22Rv1 (cell line): ENCODE measurements around the gene LONRF2.

ENCODE experiments used
- H3K27ac ChIP-seq: fragments of 450-650 bp; 2 replicates; pipeline ENCODE4 v1.5.1; 2017
- ZFX ChIP-seq: fragments of 450-650 bp; IDR thresholded peaks from 2 replicates; pipeline ENCODE4 v1.6.1; 2017; ENCODE audit warnings: antibody characterized with exemption, borderline replicate concordance
- TF ChIP-seq, protein P1 (sequence below): fragments of 450-650 bp; IDR thresholded peaks from 2 replicates; pipeline ENCODE4 v1.5.1; 2017; ENCODE audit warnings: mild to moderate bottlenecking

The LONRF2 gene

DNA sequence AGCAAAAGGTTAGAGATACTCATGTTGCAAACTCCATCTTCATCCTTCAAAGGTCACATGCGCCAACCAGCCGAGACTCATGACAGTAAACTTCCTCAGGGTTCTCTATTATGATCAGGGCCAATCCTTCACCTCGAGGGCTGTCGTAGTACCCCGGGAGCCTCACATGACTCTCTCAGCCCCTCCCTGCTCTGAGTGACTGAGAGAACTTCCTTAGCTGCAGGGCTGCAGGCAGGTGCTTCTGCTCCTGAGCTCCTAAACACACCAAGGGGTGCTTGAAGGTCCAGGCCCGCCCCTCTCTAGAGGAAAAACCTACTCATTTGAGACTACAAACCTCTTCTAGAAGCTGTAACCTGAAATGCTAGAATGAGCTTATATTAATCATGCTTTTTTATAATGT, 48.2 kb downstream of the LONRF2 start:
- TF ChIP-seq, protein P1, sequence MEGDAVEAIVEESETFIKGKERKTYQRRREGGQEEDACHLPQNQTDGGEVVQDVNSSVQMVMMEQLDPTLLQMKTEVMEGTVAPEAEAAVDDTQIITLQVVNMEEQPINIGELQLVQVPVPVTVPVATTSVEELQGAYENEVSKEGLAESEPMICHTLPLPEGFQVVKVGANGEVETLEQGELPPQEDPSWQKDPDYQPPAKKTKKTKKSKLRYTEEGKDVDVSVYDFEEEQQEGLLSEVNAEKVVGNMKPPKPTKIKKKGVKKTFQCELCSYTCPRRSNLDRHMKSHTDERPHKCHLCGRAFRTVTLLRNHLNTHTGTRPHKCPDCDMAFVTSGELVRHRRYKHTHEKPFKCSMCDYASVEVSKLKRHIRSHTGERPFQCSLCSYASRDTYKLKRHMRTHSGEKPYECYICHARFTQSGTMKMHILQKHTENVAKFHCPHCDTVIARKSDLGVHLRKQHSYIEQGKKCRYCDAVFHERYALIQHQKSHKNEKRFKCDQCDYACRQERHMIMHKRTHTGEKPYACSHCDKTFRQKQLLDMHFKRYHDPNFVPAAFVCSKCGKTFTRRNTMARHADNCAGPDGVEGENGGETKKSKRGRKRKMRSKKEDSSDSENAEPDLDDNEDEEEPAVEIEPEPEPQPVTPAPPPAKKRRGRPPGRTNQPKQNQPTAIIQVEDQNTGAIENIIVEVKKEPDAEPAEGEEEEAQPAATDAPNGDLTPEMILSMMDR = no peak
- no peak for TF ChIP-seq ZFX
- H3K27ac ChIP-seq = no peak overlapping the region

DNA sequence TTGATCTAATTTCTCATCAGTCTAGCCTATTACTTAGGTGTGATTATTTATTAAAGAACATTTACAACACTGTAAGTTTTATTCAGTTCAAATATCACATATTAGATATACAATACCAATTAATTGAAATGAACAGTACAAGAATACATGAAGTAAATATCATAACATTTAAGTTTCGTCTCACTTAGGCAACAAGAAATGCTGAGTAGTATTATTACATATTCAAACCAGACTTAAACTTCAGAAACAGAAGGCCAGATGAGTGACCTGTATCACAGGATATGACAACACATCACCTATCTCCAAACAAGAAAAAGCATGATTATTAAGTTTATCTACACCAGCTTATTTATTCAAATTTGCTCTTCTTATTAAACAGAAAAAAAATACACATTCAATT, 48.9 kb downstream of the LONRF2 start:
- no peak overlapping the region for H3K27ac ChIP-seq
- TF ChIP-seq, protein P1 = no peak
- no peak for TF ChIP-seq ZFX

DNA sequence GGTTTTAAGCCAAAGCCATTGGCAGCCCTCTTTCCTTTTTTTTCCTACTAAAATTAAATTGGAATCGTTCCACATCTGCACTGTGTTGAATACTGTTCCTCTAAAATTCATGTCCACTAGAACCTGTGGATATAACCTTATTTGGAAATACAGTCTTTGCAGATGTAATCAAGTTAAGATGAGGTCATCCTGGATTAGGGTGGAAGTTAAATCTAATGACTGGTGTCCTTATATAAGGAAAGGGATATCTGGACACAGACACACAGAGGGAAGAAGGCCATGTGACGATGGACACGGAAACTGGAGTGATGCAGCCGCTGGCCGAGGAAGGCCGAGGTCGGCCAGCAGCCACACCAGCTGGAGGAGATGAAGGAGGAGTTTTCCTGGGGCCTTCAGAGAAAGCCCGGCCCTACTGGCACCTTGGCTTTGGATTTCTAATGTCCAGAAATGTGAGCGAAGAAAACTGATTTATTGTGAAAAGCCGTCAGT, 49.4 kb downstream of the LONRF2 start:
- no peak for TF ChIP-seq ZFX
- TF ChIP-seq, protein P1 = no peak
- no peak overlapping the region for H3K27ac ChIP-seq

- H3K27ac ChIP-seq = no peak overlapping the region
- TF ChIP-seq, protein P1 = no peak
- TF ChIP-seq ZFX = no peak
Measured at GRCh38 chr2:100271210-100271609, 51.1 kb downstream of the LONRF2 start.

GRCh38 chr2:100270381-100271146, 51.7 kb downstream of the LONRF2 start:
- TF ChIP-seq, protein P1 = no peak
- no peak for TF ChIP-seq ZFX
- H3K27ac ChIP-seq = no peak overlapping the region

- TF ChIP-seq ZFX = no peak
- TF ChIP-seq, protein P1 = no peak
Measured at GRCh38 chr2:100269889-100270288, 52.4 kb downstream of the LONRF2 start.

DNA sequence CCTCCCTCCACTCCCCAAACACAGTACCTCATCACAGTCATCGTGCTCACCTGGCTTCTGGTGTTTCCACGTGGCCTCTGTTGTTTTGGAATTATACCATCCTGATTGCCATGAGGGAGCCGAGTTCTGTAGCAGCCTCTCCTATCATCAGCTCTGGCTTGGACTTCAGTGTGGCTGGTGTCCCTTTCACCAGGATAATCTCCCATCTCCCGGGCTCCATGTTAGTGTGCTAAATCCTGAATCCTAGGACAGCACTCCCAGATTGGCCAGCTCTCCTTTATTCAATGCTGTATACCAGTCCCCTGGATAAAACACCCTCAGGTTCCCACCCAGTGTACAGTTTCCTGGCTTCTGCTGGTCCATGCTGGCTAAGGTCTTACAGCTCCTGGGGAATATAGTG, 53.3 kb downstream of the LONRF2 start:
- TF ChIP-seq, protein P1 = no peak
- no peak overlapping the region for H3K27ac ChIP-seq

More at GRCh38 chr2:100269889-100270288, 52.4 kb downstream of the LONRF2 start:
- H3K27ac ChIP-seq = no peak overlapping the region
